SHP77 treated with DMSO at 0.1 percent for 48 hours (cell line): ENCODE data around the gene KCNAB1.

Experiments used
- DNase-seq: peaks from one replicate; lab custom pipeline; 2025; lab: John Stamatoyannopoulos, UW

The KCNAB1 gene

GRCh38 chr3:156492801-156493261 is 372.5 kb downstream of the KCNAB1 start:
- no peak for DNase-seq

DNA sequence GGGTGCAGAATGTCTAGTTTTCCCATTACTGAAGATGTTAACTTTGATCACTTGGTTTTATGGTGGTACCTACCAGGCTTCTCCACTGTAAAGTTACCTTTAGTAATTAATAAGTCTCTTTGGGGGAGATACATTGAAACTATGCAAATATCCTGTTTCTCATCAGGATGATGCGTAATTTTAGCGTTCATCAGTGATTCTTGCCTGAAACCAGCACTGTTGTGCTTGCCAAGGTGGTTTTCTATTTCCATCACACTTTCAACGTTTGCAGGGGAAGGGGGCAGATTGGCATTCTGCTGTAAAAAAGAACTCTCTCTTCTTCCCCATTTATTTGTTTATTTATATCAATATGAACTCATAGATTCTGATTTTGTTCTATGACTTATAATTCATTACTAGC is 373.5 kb downstream of the KCNAB1 start:
- no peak for DNase-seq

- no peak for DNase-seq
Measured at GRCh38 chr3:156495816-156496215, 375.4 kb downstream of the KCNAB1 start.

DNA sequence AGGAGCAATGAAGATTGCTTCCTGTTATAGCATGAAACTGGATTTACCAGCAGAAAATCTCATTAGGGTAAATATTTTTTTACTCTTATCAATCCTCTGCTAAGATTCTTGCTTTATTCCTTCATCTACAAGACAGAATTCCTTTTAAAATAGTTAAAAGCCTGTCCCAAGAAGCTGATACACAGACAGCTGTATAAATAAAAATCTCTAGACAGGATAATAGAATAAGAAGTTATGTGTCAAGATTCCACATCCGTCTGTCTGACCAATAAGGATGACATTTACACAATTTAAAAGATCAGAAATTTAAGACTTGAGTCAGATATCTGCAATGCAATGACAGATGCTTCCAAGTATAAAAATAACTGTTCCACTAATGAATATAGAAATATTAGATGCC is 376.9 kb downstream of the KCNAB1 start:
- no peak for DNase-seq

DNA sequence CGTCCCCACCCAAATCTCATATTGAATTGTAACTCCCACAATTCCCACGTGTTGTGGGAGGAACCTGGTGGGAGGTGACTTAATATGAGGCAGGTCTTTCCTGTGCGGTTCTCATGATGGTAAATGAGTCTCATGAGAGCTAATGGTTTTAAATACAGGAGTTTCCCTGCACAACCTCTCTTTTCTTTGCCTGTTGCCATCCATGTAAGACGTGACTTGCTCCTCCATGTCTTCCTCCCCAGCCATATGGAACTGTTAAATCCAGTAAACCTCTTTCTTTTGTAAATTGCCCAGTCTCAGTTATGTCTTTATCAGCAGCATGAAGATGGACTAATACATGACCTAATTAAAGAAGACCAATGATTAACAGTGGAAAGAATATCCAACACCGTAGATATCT is 377.9 kb downstream of the KCNAB1 start:
- no peak for DNase-seq

DNA sequence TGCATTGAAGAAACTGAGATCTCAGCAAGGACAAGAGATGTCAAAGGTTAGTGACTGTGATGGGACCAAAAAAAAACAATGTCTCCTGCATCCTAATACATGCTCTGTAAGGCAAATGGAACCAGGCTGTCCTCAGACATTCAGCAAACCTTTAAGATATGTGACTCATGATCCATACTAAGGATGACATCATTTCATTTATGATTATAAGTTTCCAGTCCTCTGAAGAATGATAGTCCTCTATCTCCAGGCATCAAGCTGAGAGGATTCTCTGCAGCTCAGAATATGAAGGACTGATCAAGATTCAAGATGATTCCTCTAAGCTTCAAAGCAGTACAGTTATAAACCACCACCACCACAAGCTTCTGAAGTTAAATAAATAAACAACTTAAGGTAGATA is 386.9 kb downstream of the KCNAB1 start:
- no peak for DNase-seq

GRCh38 chr3:156509189-156510174 is 389.1 kb downstream of the KCNAB1 start:
- DNase-seq, result peak; percentile 33

DNA sequence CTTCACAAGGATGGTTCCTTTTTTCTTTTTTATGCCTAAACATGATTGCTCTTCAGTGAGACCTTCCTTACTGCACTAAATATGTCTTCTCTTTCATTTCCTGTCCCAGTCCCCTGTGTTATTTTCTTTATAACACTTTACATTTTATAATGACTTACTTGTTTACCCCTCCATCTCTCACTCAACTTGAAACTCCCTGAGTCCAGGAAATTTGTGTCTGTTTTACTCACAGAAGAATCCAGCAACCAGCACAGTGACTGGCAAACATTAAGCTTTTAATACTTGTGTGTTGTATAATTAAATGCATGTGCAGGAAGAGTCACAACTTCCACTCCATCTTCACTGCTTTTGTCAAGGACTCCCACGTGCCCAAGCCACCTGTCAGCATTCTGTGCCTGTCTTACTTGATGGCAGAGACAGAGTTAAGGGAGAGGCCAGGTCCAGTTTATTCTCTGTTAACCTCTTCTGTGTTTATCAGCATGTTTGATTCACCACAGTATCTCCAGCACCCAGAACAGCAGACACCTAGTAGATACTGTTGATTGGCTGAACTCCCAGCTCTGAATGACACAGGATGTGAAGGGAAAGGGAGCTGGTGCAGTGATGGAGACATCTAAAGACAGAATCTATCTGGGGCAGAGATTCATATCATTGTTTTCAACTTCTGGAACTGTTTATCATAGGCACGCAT is 391.8 kb downstream of the KCNAB1 start:
- no peak for DNase-seq

- no peak for DNase-seq
Measured at GRCh38 chr3:156513619-156514018, 393.2 kb downstream of the KCNAB1 start.

GRCh38 chr3:156516284-156516683 is 395.9 kb downstream of the KCNAB1 start:
- no peak for DNase-seq

DNA sequence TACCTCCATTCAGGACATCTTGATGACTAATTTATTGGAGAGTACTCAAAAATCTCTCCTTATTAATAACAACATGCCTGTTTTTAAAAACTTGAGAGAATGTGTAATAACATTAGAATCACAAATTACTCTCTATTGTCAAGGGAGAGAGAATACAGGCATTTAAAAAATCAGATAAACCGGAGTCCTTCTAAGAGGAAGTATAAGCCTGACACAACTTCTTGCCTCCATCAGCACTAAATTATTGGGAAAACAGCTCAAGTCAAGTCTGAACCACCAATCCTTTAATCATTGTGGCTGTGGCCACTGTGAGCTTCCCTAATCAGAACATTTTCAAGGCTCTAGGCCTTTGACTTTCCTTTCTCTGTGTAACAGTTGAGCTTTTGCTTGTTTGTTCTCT is 396.6 kb downstream of the KCNAB1 start:
- no peak for DNase-seq

- DNase-seq, result no peak
Measured at GRCh38 chr3:156518726-156519125, 398.3 kb downstream of the KCNAB1 start.

- DNase-seq, result no peak
Measured at GRCh38 chr3:156519758-156520162, 399.4 kb downstream of the KCNAB1 start.

DNA sequence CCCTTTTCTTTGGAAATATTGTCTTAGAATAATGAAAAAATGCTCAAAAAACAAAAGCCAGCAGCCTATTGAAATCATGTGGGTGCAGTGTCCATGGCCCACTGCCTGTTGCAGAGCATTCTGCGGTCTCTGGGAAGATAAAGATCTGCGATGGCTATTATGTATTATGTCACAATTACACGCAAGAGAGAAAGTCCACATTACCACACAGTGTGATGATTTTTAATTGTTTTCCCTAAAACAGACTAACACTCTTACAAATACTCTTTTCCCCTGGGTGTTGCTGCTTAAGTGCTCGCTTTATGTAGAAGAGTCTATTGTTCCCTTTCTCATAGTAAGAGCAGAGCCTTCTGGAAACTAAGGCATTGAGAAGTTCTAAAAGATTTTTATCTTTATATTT is 402.3 kb downstream of the KCNAB1 start:
- no peak for DNase-seq

DNA sequence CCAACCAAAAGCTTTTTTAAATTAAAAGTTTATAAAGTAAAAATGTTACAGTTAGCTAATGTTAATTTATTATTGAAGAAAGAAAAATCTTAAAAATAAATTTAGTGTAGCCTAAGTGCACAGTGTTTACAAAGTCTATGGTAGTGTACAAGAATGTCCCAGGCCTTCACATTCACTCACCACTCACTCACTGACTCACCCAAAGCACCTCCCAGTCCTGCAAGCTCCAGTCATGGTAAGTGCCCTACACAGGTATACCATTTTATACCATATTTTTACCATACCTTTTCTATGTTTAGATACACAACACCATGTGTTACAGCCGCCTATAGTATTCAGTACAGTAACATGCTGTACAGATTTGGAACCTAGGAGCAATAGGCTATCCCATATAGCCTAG is 405.4 kb downstream of the KCNAB1 start:
- no peak for DNase-seq

GRCh38 chr3:156527060-156527459 is 406.7 kb downstream of the KCNAB1 start:
- DNase-seq, result no peak

GRCh38 chr3:156530980-156531379 is 410.6 kb downstream of the KCNAB1 start:
- no peak for DNase-seq

- DNase-seq, result no peak
Measured at GRCh38 chr3:156532730-156533129, 412.4 kb downstream of the KCNAB1 start.

GRCh38 chr3:156533205-156533604 is 412.8 kb downstream of the KCNAB1 start:
- no peak for DNase-seq

DNA sequence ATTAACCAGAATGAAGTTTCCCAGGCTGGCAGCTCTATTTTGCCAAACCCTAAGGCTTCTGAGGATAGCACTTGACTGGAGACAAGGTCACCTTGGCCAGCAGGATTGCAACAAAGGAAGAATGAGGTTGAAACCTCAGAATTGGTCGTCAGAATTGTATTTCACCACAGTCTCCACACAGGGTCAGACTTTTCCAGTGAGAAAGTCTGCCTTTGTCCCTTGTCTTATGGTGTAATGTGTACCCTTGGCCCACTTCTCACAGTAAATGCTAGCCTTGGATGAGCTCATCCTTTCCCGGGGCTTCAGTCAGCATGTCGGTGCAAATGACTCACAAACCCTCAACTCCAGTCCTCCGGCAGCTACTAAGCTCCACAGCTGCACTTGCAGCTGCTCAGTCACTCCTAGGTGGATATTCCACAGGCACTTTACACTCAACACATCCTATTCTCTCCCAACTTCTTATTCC is 414.8 kb downstream of the KCNAB1 start:
- DNase-seq, result peak; percentile 32

- DNase-seq, result no peak
Measured at GRCh38 chr3:156535798-156536197, 415.4 kb downstream of the KCNAB1 start.

- DNase-seq, result no peak
Measured at GRCh38 chr3:156536524-156537316, 416.3 kb downstream of the KCNAB1 start.
